Keratinocyte (primary cell): ENCODE results near the gene CTCF.

Experiments
- EZH2 ChIP-seq: IDR thresholded peaks from one replicate; pipeline ENCODE4 v1.6.1; 2012; ENCODE audit warnings: inconsistent platforms, mild to moderate bottlenecking, low read length, moderate library complexity
- TF ChIP-seq, protein P1 (sequence below), 3 experiments: IDR thresholded peaks in 1 of 3; conservative IDR thresholded peaks in 1 of 3; optimal IDR thresholded peaks in 1 of 3; 2 replicates in 2 of 3; 3 replicates in 1 of 3; pipeline versions ENCODE3 to v1.5.1; 2011; ENCODE audit warnings: low read length in 3 of 3, mild to moderate bottlenecking in 3 of 3, moderate library complexity in 2 of 3, control low read depth in 1 of 3, inconsistent platforms in 1 of 3; ENCODE audit not compliant: insufficient read depth in 2 of 3; ENCODE audit errors: extremely low read depth in 1 of 3

DNA sequence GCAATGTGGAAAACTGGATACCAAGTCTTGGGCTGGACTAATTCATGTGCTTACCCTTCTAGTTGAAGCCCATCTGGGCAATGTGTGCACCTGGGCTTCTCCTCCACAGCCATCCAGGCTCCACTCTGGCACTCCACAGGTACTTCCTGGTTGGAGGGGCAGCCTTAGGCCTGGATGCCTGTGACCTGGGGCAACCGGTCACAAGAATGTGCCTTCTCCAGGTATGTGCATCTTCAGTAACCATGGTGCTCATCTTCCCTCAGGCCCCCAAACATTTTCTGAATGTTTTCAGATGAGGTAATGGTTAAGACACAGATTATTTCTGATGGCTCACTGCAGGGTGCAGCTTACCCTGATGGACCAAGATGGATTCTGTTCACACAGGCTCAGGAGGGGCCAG, 115.4 kb downstream of the CTCF start:
- TF ChIP-seq, protein P1, sequence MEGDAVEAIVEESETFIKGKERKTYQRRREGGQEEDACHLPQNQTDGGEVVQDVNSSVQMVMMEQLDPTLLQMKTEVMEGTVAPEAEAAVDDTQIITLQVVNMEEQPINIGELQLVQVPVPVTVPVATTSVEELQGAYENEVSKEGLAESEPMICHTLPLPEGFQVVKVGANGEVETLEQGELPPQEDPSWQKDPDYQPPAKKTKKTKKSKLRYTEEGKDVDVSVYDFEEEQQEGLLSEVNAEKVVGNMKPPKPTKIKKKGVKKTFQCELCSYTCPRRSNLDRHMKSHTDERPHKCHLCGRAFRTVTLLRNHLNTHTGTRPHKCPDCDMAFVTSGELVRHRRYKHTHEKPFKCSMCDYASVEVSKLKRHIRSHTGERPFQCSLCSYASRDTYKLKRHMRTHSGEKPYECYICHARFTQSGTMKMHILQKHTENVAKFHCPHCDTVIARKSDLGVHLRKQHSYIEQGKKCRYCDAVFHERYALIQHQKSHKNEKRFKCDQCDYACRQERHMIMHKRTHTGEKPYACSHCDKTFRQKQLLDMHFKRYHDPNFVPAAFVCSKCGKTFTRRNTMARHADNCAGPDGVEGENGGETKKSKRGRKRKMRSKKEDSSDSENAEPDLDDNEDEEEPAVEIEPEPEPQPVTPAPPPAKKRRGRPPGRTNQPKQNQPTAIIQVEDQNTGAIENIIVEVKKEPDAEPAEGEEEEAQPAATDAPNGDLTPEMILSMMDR (optimal IDR thresholded peaks at IDR 0.05 in 1 of 3, IDR thresholded peaks at IDR 0.05 in 1 of 3, conservative IDR thresholded peaks at IDR 0.05 in 1 of 3; ENCODE audit: extremely low read depth in 1 of 3, insufficient read depth in 2 of 3, low read length in 3 of 3) = no peak
- TF ChIP-seq EZH2 = no peak
